ENCODE measurements around the gene KYAT1.
"Not testable (repeated sequence)": the region's sequence is repeated elsewhere in the genome, so short reads cannot be mapped to it uniquely, and the experiment has no call there.

Gene KYAT1

DNA sequence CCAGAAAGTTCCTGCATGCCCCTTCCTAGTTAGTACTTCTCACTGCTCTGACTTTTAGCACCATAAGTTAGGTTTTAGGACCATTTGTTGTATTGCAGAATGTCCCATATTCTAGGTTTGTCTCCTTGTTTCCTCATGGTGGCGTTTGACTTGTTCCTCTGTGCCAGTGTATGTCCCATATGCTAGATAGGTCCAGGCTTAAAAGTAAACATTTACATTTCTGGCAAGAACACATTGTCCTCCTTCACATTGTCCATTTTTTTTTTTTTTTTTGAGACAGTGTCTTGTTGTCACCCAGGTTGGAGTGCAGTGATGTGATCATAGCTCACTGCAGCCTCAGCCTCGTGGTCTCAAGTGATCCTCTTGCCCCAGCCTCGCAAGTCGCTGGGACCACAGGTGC lies 79.3 kb downstream of the KYAT1 start:
- peaks cover 82% of the 10 kb centered on the region for H3K36me3 ChIP-seq (ENCODE audit: control insufficient read depth, insufficient read depth, low read length, severe bottlenecking)
- H3K4me1 ChIP-seq (ENCODE audit: control insufficient read depth, insufficient read depth, low read length), result no peaks in the 10 kb centered on the region
- DNase-seq (ENCODE audit: low read depth), result no peak
- H3K9me3 ChIP-seq (ENCODE audit: control insufficient read depth, low read length), result no peaks in the 10 kb centered on the region
- H3K4me3 ChIP-seq (ENCODE audit: low read length), result no peak overlapping the region
- H3K27me3 ChIP-seq (replicated peaks; ENCODE audit: control insufficient read depth, insufficient read depth, low read length), result no peaks in the 10 kb centered on the region
- H3K9ac ChIP-seq (ENCODE audit: low read length), result no peak overlapping the region

DNA sequence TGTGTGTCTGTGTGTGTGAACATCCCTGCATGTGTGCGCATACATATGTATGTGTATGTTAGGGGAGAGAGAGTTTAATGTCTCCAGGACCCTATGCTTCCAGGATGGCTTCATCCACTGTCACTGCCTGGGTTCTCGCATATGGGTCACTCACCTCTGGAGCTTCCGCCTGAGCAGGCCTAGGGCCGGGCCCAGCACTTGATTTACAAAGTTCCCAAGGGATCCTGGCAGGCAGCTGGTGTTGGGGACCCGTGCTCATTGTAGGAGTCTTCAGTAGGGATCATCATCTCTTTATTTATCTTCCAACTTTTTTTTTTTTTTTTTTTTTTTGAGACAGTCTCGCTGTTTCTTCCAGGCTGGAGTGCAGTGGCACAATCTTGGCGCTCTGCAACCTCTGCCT lies 81.7 kb downstream of the KYAT1 start:
- Histone ChIP-seq H3K27me3 (replicated peaks; ENCODE audit: control insufficient read depth, insufficient read depth, low read length) (no peaks in the 10 kb centered on the region), H3K4me1 (ENCODE audit: control insufficient read depth, insufficient read depth, low read length) (no peaks in the 10 kb centered on the region), H3K36me3 (ENCODE audit: control insufficient read depth, insufficient read depth, low read length, severe bottlenecking) (peaks cover 68% of the 10 kb centered on the region)

DNA sequence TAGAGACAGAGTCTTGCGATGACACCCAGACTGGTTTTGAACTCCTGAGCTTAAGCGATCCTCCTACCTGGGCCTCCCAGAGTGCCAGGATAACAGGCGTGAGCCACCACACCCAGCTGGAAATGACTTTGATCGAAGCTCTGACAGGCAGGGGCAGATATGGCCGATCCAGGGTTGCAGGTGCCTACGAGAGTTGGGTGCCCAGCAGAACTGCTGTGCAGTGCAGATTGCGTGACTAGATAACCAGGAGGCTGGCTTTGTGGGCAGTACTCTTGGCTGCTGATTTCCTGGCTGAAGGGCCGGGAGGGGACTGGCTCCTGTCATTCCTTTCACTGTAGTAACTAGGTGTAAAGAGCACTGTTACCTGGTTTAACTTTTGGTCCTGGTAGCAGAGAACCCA lies 82.9 kb downstream of the KYAT1 start:
- no peaks in the 10 kb centered on the region for H3K27me3 ChIP-seq (replicated peaks; ENCODE audit: control insufficient read depth, insufficient read depth, low read length)
- H3K36me3 ChIP-seq (ENCODE audit: control insufficient read depth, insufficient read depth, low read length, severe bottlenecking), result peaks cover 71% of the 10 kb centered on the region
- no peak overlapping the region for H3K9ac ChIP-seq (ENCODE audit: low read length)
- no peaks in the 10 kb centered on the region for H3K4me1 ChIP-seq (ENCODE audit: control insufficient read depth, insufficient read depth, low read length)
- no peak overlapping the region for H3K4me3 ChIP-seq (ENCODE audit: low read length)
- H3K9me3 ChIP-seq (ENCODE audit: control insufficient read depth, low read length), result no peaks in the 10 kb centered on the region
- no peak for DNase-seq (ENCODE audit: low read depth)

More for the DNA sequence above, 81.7 kb downstream of the KYAT1 start:
- DNase-seq (ENCODE audit: low read depth), result no peak
- H3K9me3 ChIP-seq (ENCODE audit: control insufficient read depth, low read length), result no peaks in the 10 kb centered on the region
- H3K4me3 ChIP-seq (ENCODE audit: low read length), result no peak overlapping the region
- H3K9ac ChIP-seq (ENCODE audit: low read length), result no peak overlapping the region

DNA sequence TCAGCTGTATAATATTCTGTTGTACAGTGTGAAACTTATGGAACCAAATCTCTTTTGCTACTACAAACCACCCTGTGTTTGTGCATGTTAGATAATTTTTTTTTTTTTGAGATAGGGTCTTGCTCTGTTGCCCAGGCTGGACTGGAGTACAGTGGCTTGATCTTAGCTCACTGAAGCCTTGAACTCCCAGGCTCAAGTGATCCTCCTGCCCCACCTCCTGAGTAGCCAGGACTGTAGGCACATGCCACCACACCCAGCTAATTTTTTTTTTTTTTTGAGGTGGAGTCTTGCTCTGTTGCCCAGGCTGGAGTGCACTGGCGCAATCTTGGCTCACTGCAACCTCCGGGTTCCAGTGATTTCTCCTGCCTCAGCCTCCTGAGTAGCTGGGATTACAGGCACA lies 86.8 kb downstream of the KYAT1 start:
- not testable (repeated sequence) for H3K27me3 ChIP-seq (replicated peaks; ENCODE audit: control insufficient read depth, insufficient read depth, low read length); H3K9ac ChIP-seq (ENCODE audit: low read length); H3K4me3 ChIP-seq (ENCODE audit: low read length); H3K4me1 ChIP-seq (ENCODE audit: control insufficient read depth, insufficient read depth, low read length); H3K9me3 ChIP-seq (ENCODE audit: control insufficient read depth, low read length); DNase-seq (ENCODE audit: low read depth)
- H3K36me3 ChIP-seq (ENCODE audit: control insufficient read depth, insufficient read depth, low read length, severe bottlenecking), result peaks cover 76% of the 10 kb centered on the region

DNA sequence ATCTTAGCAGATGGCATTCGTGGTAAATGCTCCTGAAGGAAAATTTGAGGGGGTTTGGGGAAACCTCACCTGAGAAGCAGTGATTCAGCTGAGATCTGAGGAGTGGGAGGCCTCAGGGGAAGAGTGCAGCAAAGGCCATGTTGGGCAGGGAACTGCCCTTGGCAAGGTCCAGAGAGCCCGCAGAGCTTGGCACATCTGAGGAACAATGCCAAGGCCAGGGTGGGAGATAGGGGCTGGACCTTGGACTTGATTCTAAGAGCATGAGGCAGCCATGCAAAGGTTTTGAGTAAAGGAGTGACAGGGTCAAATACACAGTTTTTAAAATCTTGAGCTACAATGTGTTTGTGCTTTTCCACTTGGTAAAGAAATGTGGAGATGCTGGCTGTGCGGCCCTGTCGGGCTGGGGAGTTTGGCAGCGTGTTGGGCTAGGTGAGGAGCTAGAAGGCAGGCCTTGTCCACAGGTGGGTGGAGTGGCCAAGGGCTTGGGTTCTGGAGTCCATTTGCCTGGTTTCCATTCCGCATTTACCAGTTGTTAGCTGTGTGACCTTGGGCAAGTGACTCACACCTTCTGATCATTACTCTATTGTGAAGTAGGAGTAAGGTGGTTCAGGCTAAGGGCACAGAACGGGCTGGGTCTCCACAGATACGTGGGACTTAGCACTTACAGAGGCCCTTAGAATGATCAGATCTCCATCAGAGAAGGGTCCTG lies 88.6 kb downstream of the KYAT1 start:
- Histone ChIP-seq H3K36me3 (ENCODE audit: control insufficient read depth, insufficient read depth, low read length, severe bottlenecking) (peaks cover 65% of the 10 kb centered on the region), H3K9me3 (ENCODE audit: control insufficient read depth, low read length) (no peaks in the 10 kb centered on the region), H3K9ac (ENCODE audit: low read length) (no peak overlapping the region), H3K27me3 (replicated peaks; ENCODE audit: control insufficient read depth, insufficient read depth, low read length) (no peaks in the 10 kb centered on the region), H3K4me1 (ENCODE audit: control insufficient read depth, insufficient read depth, low read length) (peaks cover 6% of the 10 kb centered on the region), H3K4me3 (ENCODE audit: low read length) (no peak overlapping the region)
- no peak for DNase-seq (ENCODE audit: low read depth)

DNA sequence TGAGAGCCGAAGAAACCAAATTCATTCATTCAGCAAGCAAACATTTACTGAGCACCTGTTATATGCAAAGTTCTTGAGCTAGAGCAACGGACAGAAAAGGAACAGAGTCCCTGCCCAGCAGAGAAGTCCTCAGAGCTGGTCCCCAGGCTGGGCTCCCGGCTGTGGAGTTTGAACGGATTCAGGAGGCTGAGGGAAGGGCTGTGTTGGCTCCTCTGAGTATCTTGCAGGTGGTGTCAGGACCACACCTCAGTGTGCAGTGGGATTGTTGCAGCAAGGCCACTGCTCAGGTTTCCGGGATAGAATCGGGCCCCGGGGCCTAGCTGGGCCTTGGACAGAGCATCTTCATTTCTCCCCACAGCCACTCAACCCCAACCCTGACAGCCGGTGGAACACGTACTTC lies 89.6 kb downstream of the KYAT1 start:
- DNase-seq (ENCODE audit: low read depth), result no peak

DNA sequence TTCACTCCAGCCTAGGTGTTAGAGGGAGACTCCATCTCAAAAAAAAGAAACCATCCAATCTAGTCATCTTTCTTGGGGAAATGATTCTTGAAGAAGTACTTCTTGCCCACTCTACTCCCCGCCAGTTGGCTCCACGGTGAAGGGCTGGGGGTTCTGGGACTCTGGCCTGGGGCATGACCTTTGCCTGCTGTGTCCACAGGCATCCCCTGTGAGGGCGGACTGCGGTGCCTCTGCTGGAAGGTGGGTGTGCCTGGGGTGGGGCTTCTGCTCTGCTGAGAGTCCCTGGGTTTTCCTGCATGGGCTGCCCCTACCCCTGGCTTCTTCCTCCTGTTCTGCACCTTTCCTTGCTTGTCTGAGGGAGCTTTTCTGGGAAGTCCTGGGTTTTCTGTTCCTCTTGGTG lies 91.2 kb downstream of the KYAT1 start:
- peaks cover 50% of the 10 kb centered on the region for H3K36me3 ChIP-seq (ENCODE audit: control insufficient read depth, insufficient read depth, low read length, severe bottlenecking)
- H3K9me3 ChIP-seq (ENCODE audit: control insufficient read depth, low read length), result no peaks in the 10 kb centered on the region
- peaks cover 12% of the 10 kb centered on the region for H3K4me1 ChIP-seq (ENCODE audit: control insufficient read depth, insufficient read depth, low read length)

More for the DNA sequence above, 89.6 kb downstream of the KYAT1 start:
- Histone ChIP-seq H3K4me3 (ENCODE audit: low read length) (no peak overlapping the region), H3K36me3 (ENCODE audit: control insufficient read depth, insufficient read depth, low read length, severe bottlenecking) (peaks cover 55% of the 10 kb centered on the region), H3K9ac (ENCODE audit: low read length) (no peak overlapping the region), H3K27me3 (replicated peaks; ENCODE audit: control insufficient read depth, insufficient read depth, low read length) (no peaks in the 10 kb centered on the region), H3K9me3 (ENCODE audit: control insufficient read depth, low read length) (no peaks in the 10 kb centered on the region), H3K4me1 (ENCODE audit: control insufficient read depth, insufficient read depth, low read length) (peaks cover 9% of the 10 kb centered on the region)

DNA sequence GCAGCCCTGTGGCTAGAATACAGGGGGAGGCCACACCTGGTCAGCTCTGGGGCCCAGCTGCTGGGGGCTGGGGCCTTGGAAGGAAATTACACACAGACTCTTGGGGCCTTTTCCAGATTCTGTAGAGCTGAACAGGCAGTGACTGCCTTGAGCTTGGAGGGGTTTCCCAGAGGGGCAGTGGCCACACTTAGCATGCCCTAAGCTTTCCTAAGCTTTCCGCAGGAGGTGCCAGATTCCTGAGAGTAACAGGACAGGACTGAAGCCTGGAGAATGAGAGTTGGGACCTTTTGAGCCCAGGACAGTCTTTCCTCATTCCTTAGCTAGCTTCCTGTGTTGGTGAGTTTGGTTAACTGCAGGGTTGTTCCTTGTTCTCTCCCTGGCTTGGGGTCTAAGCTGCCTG lies 93.3 kb downstream of the KYAT1 start:
- Histone ChIP-seq H3K9me3 (ENCODE audit: control insufficient read depth, low read length) (no peaks in the 10 kb centered on the region), H3K27me3 (replicated peaks; ENCODE audit: control insufficient read depth, insufficient read depth, low read length) (no peaks in the 10 kb centered on the region), H3K4me3 (ENCODE audit: low read length) (peak overlapping the region; percentile 98), H3K4me1 (ENCODE audit: control insufficient read depth, insufficient read depth, low read length) (peaks cover 12% of the 10 kb centered on the region), H3K36me3 (ENCODE audit: control insufficient read depth, insufficient read depth, low read length, severe bottlenecking) (peaks cover 36% of the 10 kb centered on the region), H3K9ac (ENCODE audit: low read length) (peak overlapping the region; percentile 97)
- DNase-seq (ENCODE audit: low read depth), result no peak

More for the DNA sequence above, 91.2 kb downstream of the KYAT1 start:
- Histone ChIP-seq H3K9ac (ENCODE audit: low read length) (no peak overlapping the region), H3K27me3 (replicated peaks; ENCODE audit: control insufficient read depth, insufficient read depth, low read length) (no peaks in the 10 kb centered on the region), H3K4me3 (ENCODE audit: low read length) (no peak overlapping the region)
- DNase-seq (ENCODE audit: low read depth), result no peak

DNA sequence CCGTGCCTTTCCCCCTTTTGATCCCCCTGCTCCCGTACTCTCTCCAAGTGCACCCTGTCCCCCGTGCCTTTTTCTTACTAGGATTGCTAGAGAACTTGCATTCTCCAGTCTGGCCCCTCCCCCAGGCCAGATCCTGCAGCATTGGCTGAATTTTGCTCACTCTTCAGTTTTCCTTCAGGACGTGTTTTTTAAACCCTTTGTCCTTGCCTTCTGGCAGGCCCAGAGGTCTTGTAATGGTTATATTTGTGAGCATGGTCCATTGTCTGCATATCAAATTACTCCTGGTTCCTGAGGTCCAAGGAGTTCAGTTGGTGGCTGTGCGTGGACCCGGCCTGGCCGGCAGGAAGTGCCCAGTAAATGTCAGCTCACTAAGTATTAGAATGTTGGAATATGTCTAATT lies 94.1 kb downstream of the KYAT1 start:
- Histone ChIP-seq H3K36me3 (ENCODE audit: control insufficient read depth, insufficient read depth, low read length, severe bottlenecking) (peaks cover 28% of the 10 kb centered on the region), H3K27me3 (replicated peaks; ENCODE audit: control insufficient read depth, insufficient read depth, low read length) (no peaks in the 10 kb centered on the region), H3K9ac (ENCODE audit: low read length) (peak overlapping the region; percentile 97), H3K4me3 (ENCODE audit: low read length) (peak overlapping the region; percentile 98), H3K9me3 (ENCODE audit: control insufficient read depth, low read length) (no peaks in the 10 kb centered on the region), H3K4me1 (ENCODE audit: control insufficient read depth, insufficient read depth, low read length) (peaks cover 12% of the 10 kb centered on the region)
- peak; percentile 59 for DNase-seq (ENCODE audit: low read depth)

DNA sequence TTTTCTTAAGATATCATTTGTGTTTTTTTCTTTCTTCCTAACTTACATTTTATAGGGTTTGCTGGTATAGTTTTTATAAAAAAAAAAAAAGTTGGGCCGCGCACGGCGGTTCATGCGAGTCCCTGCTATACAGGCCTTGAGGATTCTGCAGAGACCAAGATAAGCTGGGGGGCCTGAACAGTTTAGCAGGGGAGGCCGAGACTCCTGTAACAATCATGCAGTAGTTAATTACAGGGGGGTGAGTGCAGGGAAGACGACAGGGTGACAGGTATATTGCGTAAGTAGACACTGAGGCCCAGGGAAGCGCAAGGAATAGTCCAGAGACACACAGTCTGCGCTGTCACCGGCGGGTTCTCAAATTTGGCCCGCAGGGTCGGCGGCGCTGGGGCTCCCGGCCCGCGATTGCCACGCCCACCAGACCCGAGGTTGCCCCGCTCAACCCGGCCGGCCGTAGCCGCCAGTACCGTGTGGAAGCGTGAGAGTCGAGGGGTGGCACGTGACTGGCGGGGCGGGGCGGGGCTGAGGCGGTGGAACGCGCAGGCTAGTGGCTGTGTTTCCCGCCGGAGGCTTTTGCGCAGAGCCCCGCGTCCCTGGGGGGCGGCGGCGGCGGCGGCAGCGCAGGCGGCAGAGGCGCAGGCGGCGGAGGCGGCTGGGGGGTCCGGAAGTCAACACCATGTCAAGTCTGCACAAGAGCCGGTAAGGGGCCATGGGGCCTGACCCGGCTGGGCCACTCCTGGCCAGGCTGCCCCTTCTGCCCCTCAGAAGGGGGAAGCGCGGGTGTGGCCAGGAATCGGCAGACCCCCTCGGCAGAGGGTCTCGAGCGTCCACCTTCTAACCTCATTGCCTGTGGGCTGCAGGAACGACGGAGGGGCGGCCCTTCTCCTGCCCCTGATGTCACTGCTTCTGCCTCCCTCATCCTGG lies 94.8 kb downstream of the KYAT1 start, which contains the start of gene TBC1D13:
Gene TBC1D13, plus strand, starts transcription at position 573 of the 921 bp plus-strand sequence. Its CDS starts 101 bp downstream, at position 674.
- H3K36me3 ChIP-seq (ENCODE audit: control insufficient read depth, insufficient read depth, low read length, severe bottlenecking), result peaks cover 21% of the 10 kb centered on the region
- no peaks in the 10 kb centered on the region for H3K27me3 ChIP-seq (replicated peaks; ENCODE audit: control insufficient read depth, insufficient read depth, low read length)
- no peaks in the 10 kb centered on the region for H3K9me3 ChIP-seq (ENCODE audit: control insufficient read depth, low read length)
- peaks cover 12% of the 10 kb centered on the region for H3K4me1 ChIP-seq (ENCODE audit: control insufficient read depth, insufficient read depth, low read length)
- H3K4me3 ChIP-seq (ENCODE audit: low read length), result peak within 1 kb of the TSS; percentile 98
- H3K9ac ChIP-seq (ENCODE audit: low read length), result peak within 1 kb of the TSS; percentile 97
- peak; percentile 95 for DNase-seq (ENCODE audit: low read depth)

DNA sequence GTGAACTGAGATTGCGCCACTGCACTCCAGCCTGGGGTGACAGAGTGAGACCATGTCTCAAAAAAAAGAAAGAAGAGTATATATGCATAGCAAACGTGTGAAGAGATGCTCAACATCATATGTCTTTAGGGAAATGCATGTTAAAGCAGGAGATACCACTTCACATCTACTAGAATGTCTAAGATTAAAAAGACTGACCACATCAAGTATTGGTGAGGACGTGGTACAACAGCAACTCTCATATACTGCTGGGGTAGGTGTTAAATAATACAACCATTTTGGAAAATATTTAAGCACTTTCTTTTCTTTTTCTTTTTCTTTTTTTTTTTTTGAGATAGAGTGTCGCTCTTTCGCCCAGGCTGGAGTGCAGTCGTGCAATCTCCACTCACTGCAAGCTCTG lies 96.3 kb downstream of the KYAT1 start:
- no peak overlapping the region for H3K9ac ChIP-seq (ENCODE audit: low read length)

More for the DNA sequence above, 96.3 kb downstream of the KYAT1 start:
- no peak for DNase-seq (ENCODE audit: low read depth)
- H3K36me3 ChIP-seq (ENCODE audit: control insufficient read depth, insufficient read depth, low read length, severe bottlenecking), result peaks cover 6% of the 10 kb centered on the region
- no peaks in the 10 kb centered on the region for H3K9me3 ChIP-seq (ENCODE audit: control insufficient read depth, low read length)
- no peaks in the 10 kb centered on the region for H3K27me3 ChIP-seq (replicated peaks; ENCODE audit: control insufficient read depth, insufficient read depth, low read length)
- peaks cover 12% of the 10 kb centered on the region for H3K4me1 ChIP-seq (ENCODE audit: control insufficient read depth, insufficient read depth, low read length)
- H3K4me3 ChIP-seq (ENCODE audit: low read length), result no peak overlapping the region

All from adipocyte (in vitro differentiated cells).